BLaER1 treated with 17β-estradiol and CSF1 and Interleukin-3, amounts not matched to agents 10 nM and 100 nM (cell line): ENCODE results near the gene SAXO2.
"Not testable (repeated sequence)": the region's sequence is repeated elsewhere in the genome, so short reads cannot be mapped to it uniquely, and the experiment has no call there.

Experiments used
- H3K27ac ChIP-seq, 11 experiments: shearing (Covaris generic); formaldehyde crosslinking; 2 replicates each; pipeline ENCODE4 v1.8.1; 2022
- H3K27me3 ChIP-seq, 11 experiments: shearing (Covaris generic); formaldehyde crosslinking; 2 replicates each; pipeline ENCODE4 v1.8.1; 2022
- H3K36me3 ChIP-seq, 11 experiments: shearing (Covaris generic); formaldehyde crosslinking; 2 replicates each; pipeline ENCODE4 v1.8.1; 2022
- H3K4me1 ChIP-seq, 10 experiments: shearing (Covaris generic); formaldehyde crosslinking; 2 replicates each; pipeline ENCODE4 v1.8.1; 2022
- H3K4me2 ChIP-seq, 11 experiments: shearing (Covaris generic); formaldehyde crosslinking; 2 replicates each; pipeline ENCODE4 v1.8.1; 2022
- H3K4me3 ChIP-seq, 10 experiments: shearing (Covaris generic); formaldehyde crosslinking; 2 replicates each; pipeline ENCODE4 v1.8.1; 2022
- H3K9ac ChIP-seq, 11 experiments: shearing (Covaris generic); formaldehyde crosslinking; 2 replicates each; pipeline ENCODE4 v1.8.1; 2022
- H3K9me3 ChIP-seq, 11 experiments: shearing (Covaris generic); formaldehyde crosslinking; replicated peaks in 1 of 11; 2 replicates each; pipeline ENCODE4 v1.8.1; 2022
- H4K20me1 ChIP-seq, 11 experiments: shearing (Covaris generic); formaldehyde crosslinking; 2 replicates each; pipeline ENCODE4 v1.8.1; 2022
- Cebpa-rat ChIP-seq, 11 experiments: shearing (Covaris generic); IDR thresholded peaks; 2 replicates each; pipeline ENCODE4 v1.8.1; 2022

Gene SAXO2

GRCh38 chr15:82314769-82315518, 52.3 kb downstream of the SAXO2 start:
- no peaks in the 10 kb centered on the region for H3K27me3 ChIP-seq
- H3K9me3 ChIP-seq, result peaks cover 0 to 9% (median 5%) of the 10 kb centered on the region in 11 experiments; a peak in 8 of 22 replicates
- H3K9ac ChIP-seq, result no peak overlapping the region
- no peak overlapping the region for H3K4me3 ChIP-seq
- no peaks in the 10 kb centered on the region for H4K20me1 ChIP-seq
- no peak overlapping the region for H3K27ac ChIP-seq
- peaks cover 0 to 4% (median 0%) of the 10 kb centered on the region in 10 experiments; a peak in 1 of 20 replicates for H3K4me1 ChIP-seq
- no peak for TF ChIP-seq Cebpa-rat (IDR thresholded peaks at IDR 0.05)
- H3K36me3 ChIP-seq, result no peaks in the 10 kb centered on the region
- no peak overlapping the region; a peak in 1 of 22 replicates for H3K4me2 ChIP-seq

GRCh38 chr15:82315519-82316246, 53.1 kb downstream of the SAXO2 start:
- Histone ChIP-seq H3K36me3 (no peaks in the 10 kb centered on the region), H3K27ac (no peak overlapping the region), H4K20me1 (no peaks in the 10 kb centered on the region), H3K9ac (no peak overlapping the region), H3K4me3 (no peak overlapping the region), H3K9me3 (peaks cover 0 to 2% (median 0%) of the 10 kb centered on the region in 11 experiments; a peak in 5 of 22 replicates), H3K27me3 (no peaks in the 10 kb centered on the region), H3K4me1 (peaks cover 0 to 4% (median 0%) of the 10 kb centered on the region in 10 experiments; a peak in 1 of 20 replicates), H3K4me2 (no peak overlapping the region; a peak in 1 of 22 replicates)
- TF ChIP-seq Cebpa-rat (IDR thresholded peaks at IDR 0.05), result no peak

GRCh38 chr15:82316247-82317090, 53.9 kb downstream of the SAXO2 start:
- H3K27ac ChIP-seq, H3K4me1 ChIP-seq, H3K27me3 ChIP-seq, H3K9ac ChIP-seq, H3K4me3 ChIP-seq, H3K36me3 ChIP-seq, H3K4me2 ChIP-seq, H3K9me3 ChIP-seq, H4K20me1 ChIP-seq: not testable (repeated sequence)

- TF ChIP-seq Cebpa-rat (IDR thresholded peaks at IDR 0.05), result no peak
- Histone ChIP-seq H3K36me3 (no peaks in the 10 kb centered on the region), H3K4me2 (no peak overlapping the region), H3K27me3 (no peaks in the 10 kb centered on the region), H3K9ac (no peak overlapping the region), H3K4me3 (no peak overlapping the region), H3K27ac (no peak overlapping the region), H4K20me1 (no peaks in the 10 kb centered on the region), H3K9me3 (no peaks in the 10 kb centered on the region), H3K4me1 (peaks cover 0 to 4% (median 0%) of the 10 kb centered on the region in 10 experiments; a peak in 1 of 20 replicates)
Measured at GRCh38 chr15:82317091-82317489, 54.5 kb downstream of the SAXO2 start.

- H3K36me3 ChIP-seq, H3K4me2 ChIP-seq, H4K20me1 ChIP-seq, H3K4me1 ChIP-seq, H3K27ac ChIP-seq, H3K4me3 ChIP-seq, H3K9ac ChIP-seq, H3K27me3 ChIP-seq, H3K9me3 ChIP-seq: not testable (repeated sequence)
Measured at GRCh38 chr15:82317516-82317915, 54.9 kb downstream of the SAXO2 start.

- H3K4me2 ChIP-seq, H4K20me1 ChIP-seq, H3K4me3 ChIP-seq, H3K9ac ChIP-seq, H3K36me3 ChIP-seq, H3K9me3 ChIP-seq, H3K27ac ChIP-seq, H3K4me1 ChIP-seq, H3K27me3 ChIP-seq: not testable (repeated sequence)
Measured at GRCh38 chr15:82318281-82318680, 55.7 kb downstream of the SAXO2 start.

- H3K27ac ChIP-seq, H3K4me2 ChIP-seq, H3K4me1 ChIP-seq, H3K27me3 ChIP-seq, H4K20me1 ChIP-seq, H3K9me3 ChIP-seq, H3K36me3 ChIP-seq, H3K9ac ChIP-seq, H3K4me3 ChIP-seq: not testable (repeated sequence)
Measured at GRCh38 chr15:82319522-82320278, 57.1 kb downstream of the SAXO2 start.

GRCh38 chr15:82320861-82321260, 58.2 kb downstream of the SAXO2 start:
- not testable (repeated sequence) for H4K20me1 ChIP-seq

GRCh38 chr15:82322488-82322887, 59.9 kb downstream of the SAXO2 start:
- H3K9me3 ChIP-seq, H3K4me3 ChIP-seq, H4K20me1 ChIP-seq, H3K36me3 ChIP-seq, H3K27me3 ChIP-seq, H3K4me2 ChIP-seq, H3K4me1 ChIP-seq, H3K9ac ChIP-seq, H3K27ac ChIP-seq: not testable (repeated sequence)

More at GRCh38 chr15:82320861-82321260, 58.2 kb downstream of the SAXO2 start:
- not testable (repeated sequence) for H3K27me3 ChIP-seq, H3K4me1 ChIP-seq, H3K9ac ChIP-seq, H3K36me3 ChIP-seq, H3K4me3 ChIP-seq, H3K9me3 ChIP-seq, H3K27ac ChIP-seq, H3K4me2 ChIP-seq

GRCh38 chr15:82324831-82325230, 62.2 kb downstream of the SAXO2 start:
- not testable (repeated sequence) for H3K4me3 ChIP-seq, H3K27me3 ChIP-seq, H4K20me1 ChIP-seq

GRCh38 chr15:82325646-82326045, 63.0 kb downstream of the SAXO2 start:
- not testable (repeated sequence) for H3K27me3 ChIP-seq, H4K20me1 ChIP-seq, H3K27ac ChIP-seq, H3K9me3 ChIP-seq, H3K4me1 ChIP-seq, H3K4me2 ChIP-seq, H3K9ac ChIP-seq, H3K4me3 ChIP-seq, H3K36me3 ChIP-seq

More at GRCh38 chr15:82324831-82325230, 62.2 kb downstream of the SAXO2 start:
- H3K27ac ChIP-seq, H3K36me3 ChIP-seq, H3K9me3 ChIP-seq, H3K4me2 ChIP-seq, H3K4me1 ChIP-seq, H3K9ac ChIP-seq: not testable (repeated sequence)

GRCh38 chr15:82326896-82327295, 64.3 kb downstream of the SAXO2 start:
- not testable (repeated sequence) for H3K36me3 ChIP-seq, H3K9me3 ChIP-seq, H3K4me3 ChIP-seq, H3K27ac ChIP-seq, H3K4me1 ChIP-seq, H3K4me2 ChIP-seq, H4K20me1 ChIP-seq, H3K9ac ChIP-seq, H3K27me3 ChIP-seq

GRCh38 chr15:82327372-82327771, 64.8 kb downstream of the SAXO2 start:
- H3K27me3 ChIP-seq, result not testable (repeated sequence)

More at GRCh38 chr15:82327372-82327771, 64.8 kb downstream of the SAXO2 start:
- peaks cover 0 to 11% (median 3%) of the 10 kb centered on the region in 10 experiments; a peak in 15 of 20 replicates for H3K4me1 ChIP-seq
- not testable (repeated sequence) for H4K20me1 ChIP-seq, H3K4me2 ChIP-seq, H3K4me3 ChIP-seq, H3K27ac ChIP-seq, H3K9ac ChIP-seq, H3K9me3 ChIP-seq, H3K36me3 ChIP-seq
